Fibroblast of skin of back (primary cell): Measurements from ENCODE around the gene TBC1D24.
"Not testable (repeated sequence)": the region's sequence is repeated elsewhere in the genome, so short reads cannot be mapped to it uniquely, and the experiment has no call there.

ENCODE experiments used
- DNase-seq: peaks from one replicate; pipeline ENCODE4 v3.0.0-alpha.2; 2013

TBC1D24 gene

DNA sequence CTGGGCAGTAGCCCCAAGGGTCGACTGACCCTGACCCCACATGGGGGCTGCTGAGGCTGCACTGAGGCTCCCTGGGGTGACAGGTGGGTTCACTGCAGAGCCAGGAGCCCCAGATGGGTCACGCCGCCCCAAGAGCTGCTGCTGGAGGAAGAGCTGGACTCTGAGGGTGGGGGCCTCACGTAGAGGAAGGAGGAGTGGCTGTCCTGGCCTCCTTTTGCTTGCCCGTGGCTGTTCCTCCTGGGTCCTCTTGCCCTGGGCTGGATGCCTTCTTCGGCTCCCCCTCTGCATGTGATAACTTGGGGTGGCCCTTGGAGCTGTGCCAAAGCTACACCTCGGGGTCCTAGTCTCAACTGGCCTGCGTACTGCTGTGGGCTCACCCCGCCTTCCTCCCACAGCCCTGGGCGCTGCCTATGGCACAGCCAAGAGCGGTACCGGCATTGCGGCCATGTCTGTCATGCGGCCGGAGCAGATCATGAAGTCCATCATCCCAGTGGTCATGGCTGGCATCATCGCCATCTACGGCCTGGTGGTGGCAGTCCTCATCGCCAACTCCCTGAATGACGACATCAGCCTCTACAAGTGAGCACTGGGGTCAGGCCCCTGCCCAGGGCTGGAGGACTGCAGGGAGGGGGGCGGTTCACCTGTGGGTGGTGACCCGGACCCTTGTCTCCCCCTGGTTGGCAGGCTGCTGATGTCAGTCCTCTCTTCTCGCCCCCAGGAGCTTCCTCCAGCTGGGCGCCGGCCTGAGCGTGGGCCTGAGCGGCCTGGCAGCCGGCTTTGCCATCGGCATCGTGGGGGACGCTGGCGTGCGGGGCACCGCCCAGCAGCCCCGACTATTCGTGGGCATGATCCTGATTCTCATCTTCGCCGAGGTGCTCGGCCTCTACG lies 44.1 kb downstream of the TBC1D24 start:
- DNase-seq: no peak

DNA sequence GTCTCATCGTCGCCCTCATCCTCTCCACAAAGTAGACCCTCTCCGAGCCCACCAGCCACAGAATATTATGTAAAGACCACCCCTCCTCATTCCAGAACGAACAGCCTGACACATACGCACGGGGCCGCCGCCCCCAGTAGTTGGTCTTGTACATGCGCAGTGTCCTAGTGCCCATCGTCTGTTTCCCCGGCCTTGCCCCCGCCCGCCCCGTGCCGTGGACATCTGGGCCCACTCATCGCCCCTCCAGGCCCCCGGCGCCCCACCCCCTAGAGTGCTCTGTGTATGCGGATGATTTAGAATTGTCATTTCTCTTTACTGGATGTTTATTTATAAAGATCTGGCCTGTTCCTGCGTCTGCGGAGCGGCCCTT lies 44.8 kb downstream of the TBC1D24 start:
- no peak for DNase-seq

GRCh38 chr16:2520097-2520783 lies 45.3 kb downstream of the TBC1D24 start, which contains the start of gene AMDHD2:
TSS of gene AMDHD2 (plus strand) at chr16:2520371. CDS start at chr16:2520459, 88 bp downstream.
- peak; percentile 89 for DNase-seq

DNA sequence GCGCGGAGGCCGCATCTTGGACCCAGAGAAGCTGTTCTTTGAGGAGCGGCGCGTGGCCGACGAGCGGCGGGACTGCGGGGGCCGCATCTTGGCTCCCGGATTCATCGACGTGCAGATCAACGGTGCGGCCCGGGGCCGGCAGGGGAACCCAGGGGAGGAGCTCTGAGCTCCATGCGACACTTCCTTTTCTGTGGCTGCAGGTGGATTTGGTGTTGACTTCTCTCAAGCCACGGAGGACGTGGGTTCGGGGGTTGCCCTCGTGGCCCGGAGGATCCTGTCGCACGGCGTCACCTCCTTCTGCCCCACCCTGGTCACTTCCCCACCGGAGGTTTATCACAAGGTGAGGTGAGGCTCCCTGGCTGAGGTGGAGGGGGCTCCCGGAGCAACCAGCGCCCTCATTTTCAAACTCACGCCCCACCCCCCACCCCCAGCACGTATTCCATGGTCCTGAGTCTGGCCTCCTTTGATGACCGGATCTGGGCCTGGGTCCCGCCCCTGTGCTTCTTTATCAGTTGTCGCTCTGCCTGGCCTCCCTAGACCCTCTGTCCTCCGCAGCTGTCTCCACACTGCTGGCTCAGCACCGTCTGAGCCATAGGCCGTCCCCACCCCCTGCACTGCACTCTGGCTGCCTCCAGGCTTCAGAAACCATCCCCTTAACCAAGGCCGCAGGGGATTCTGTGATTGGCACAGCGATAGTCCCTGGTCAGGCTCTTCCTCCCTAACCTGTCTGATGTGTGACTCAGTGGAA lies 46.0 kb downstream of the TBC1D24 start:
- DNase-seq: peak; percentile 21

- DNase-seq: no peak
Measured at GRCh38 chr16:2523801-2524231, 48.9 kb downstream of the TBC1D24 start.

- DNase-seq: no peak
Measured at GRCh38 chr16:2524339-2524938, 49.5 kb downstream of the TBC1D24 start.

GRCh38 chr16:2526135-2526534 lies 51.2 kb downstream of the TBC1D24 start:
- DNase-seq: no peak

- no peak for DNase-seq
Measured at GRCh38 chr16:2527071-2527783, 52.3 kb downstream of the TBC1D24 start.

- no peak for DNase-seq
Measured at GRCh38 chr16:2527784-2528100, 52.8 kb downstream of the TBC1D24 start.

GRCh38 chr16:2528161-2529060 lies 53.5 kb downstream of the TBC1D24 start:
- no peak for DNase-seq

DNA sequence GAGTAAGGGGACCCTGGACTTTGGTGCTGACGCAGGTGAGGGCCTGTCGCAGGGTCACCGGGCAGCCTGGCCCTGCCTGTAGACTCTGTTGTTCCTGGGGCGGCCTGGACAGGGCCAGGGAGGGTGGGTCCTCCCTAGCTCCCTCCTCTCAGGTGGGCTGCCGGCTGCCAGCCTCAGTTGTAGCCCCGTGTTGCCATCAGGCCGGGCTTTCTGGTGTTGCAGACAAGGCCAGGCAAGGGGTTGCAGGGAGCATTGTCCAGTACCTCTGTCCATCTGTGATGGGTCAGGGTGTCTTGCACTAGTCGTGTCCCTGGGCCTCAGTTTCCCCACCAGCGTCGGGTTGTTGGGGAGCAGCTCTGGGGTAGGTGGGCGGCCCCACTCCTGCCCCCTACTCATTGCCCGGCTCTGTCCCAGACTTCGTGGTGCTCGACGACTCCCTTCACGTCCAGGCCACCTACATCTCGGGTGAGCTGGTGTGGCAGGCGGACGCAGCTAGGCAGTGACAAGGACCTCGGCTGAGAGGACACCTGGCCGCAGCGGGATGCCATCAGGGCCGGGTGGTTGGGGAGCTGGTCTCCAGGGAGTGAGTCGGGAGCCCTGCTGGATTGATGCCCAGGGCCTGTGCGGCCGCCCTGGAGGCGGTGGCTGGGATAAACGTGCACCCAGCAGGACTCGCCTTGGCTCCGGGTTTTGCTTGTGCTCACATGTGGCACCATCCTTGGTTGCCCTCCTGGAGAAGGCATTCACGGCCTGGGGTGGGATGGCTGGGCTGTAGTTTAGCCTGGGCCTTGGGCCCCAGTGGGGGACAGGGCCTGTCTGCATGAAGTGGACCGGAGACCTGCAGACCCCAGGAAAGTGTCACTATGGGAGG lies 54.4 kb downstream of the TBC1D24 start:
- DNase-seq: no peak

DNA sequence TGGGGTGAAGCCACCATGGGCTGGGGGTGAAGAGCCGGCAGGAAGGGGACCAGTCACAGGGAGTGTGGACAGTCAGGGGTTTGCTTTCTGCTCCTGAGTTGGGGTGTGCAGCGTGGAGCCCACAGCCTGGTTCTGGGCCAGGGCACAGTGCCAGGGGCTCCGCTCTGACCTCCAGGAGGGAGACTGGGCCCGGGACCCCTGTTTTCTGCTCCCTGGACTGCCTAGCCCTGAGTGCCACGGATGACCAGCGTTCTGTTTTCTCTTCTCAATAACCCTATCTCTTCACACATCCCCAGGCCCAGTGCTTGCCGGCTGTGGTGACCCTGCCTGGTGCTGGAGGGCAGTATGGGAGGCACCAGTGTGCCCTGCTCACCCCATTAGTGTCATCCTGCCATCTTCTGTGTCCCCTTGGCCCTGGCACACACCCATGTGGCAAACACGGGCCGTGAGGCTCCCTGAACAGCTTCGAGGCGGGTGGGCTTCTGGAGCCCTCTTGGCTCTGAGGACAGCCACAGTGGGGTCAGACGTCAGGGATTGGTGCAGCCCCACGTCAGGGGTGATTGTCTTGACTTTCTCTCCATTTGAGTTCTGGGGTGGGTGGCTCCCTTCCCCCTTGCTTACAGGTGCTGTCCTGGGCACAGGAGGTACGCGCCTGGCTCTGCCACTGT lies 55.2 kb downstream of the TBC1D24 start:
- no peak for DNase-seq

GRCh38 chr16:2530629-2531318 lies 55.8 kb downstream of the TBC1D24 start:
- DNase-seq: no peak

DNA sequence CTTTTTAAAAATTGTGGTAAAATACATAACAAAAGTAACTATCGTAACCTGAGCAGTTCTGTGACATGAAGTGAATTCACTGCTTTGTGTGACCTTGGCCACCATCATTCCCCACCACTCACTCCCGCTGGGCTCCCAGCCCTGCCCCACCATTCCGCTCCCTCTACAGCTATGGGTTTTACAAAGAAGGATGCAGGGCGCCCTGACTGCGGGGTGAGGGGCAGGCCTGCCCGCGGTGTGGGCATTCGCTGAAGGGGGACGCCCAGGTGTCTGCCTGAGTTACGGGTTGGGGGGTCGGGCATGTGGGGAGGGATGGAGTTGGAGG lies 56.4 kb downstream of the TBC1D24 start, which contains the start of gene CEMP1:
Gene CEMP1, minus strand, starts transcription at position 38 of the 325 bp plus-strand sequence. CDS start 335 bp downstream, outside the sequence.
- DNase-seq: no peak

DNA sequence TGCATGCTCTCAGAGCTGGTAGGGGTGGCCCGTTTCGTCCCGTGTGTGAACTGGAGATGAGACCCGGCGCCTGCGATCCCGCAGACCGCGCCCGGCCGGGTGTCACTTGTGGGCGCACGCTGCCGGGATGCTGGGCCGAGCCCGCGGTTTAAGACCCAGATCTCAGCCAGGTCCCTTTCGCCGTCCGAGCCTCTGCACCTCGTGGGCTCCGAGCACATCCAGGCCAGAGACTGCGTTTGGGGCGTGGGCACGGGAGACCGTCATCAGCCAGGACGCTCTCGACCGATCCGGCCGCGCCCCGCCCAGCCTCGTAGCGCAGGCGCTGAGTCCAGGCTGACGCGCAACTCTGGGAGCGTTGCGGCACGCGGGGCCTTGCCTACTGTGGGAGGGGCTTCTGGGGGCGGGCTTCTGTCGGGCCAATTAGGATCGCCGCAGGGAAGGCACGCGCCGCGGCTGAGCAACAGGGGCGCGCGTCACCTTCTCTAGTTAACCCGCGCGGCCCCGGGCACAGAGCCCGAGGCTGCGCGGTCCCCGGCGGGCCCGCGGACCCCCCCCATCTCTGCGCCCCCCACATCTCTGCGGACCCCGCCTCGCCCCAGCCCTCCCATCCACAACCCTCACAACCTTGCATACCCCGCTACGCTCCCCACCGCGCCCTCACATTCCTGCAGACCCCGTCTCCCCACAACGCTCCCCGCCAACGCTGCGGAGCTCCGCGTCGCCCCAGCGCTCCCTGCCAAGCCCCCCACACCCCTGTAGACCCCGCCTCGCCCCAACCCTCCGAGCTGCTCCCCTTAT lies 57.0 kb downstream of the TBC1D24 start:
- DNase-seq: peak; percentile 97

DNA sequence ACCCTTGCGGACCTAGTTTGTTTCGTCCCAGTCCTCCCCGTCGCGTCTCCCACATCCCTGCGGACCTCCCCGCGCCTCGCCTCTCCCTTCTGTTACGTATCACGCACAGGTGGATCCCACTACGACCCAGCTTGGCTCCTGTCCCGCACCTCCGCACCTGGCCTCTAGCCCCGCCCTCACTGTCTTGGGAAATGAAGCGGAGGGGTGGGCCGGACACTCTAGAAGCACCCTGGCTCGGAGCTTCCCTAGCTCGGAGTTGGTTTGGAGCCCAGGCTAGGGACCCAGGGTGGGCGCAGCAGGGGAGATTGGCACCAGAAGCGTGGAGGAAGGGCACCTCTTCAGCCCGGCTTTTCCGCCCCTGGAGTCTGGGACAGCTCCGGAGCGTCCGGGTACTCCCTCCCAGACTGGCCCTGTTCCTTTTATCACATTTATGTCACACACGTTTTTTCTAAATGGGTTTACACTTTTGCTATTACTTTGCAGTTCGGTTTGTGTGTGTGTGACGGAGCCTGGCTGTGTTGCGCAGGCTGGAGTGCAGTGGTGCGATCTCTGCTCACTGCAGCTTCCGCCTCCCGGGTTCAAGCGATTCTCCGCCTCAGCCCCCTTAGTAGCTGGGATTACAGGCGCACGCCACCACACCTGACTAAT lies 57.7 kb downstream of the TBC1D24 start:
- DNase-seq: peak; percentile 20

DNA sequence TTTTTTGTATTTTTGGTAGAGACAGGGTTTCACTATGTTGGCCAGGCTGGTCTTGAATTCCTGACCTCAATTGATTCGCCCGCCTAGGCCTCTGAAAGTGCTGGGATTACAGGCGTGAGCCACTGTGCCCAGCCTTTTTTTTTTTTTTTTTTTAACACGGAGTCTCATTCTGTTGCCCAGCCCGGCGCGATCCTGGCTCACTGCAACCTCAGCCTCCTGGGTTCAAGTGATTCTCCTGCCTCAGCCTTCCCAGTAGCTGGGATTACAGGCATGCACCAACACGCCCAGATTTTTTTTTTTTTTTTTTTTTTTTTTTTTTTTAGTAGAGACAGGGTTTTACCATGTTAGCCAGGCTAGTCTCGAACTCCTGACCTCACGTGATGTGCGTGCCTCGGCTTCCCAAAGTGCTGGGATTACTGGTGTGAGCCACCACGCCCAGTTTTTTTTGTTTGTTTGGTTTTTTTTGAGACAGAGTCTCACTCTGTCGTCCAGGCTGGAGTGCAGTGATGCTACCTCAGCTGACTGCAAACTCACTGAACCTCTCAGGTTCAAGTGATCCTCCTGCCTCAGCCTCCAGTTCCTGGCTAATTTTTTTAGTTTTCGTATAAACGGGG lies 58.3 kb downstream of the TBC1D24 start:
- not testable (repeated sequence) for DNase-seq
